Caco-2 (cell line): Measurements from ENCODE around the gene PHF12. TPM values are rescaled to one million over a fixed set of nuclear protein-coding genes. Genes with fewer than 3 reads are reported as not detected.

ENCODE experiments used
- BruUV-seq: library from RNA; stranded (reverse); fragments of 400-500 nt; replicated peaks from 2 replicates; lab custom pipeline; 2021; lab: Mats Ljungman, UMichigan
- CTCF ChIA-PET: fragments of 300-600 bp; sonication (Branson Sonifier 250); formaldehyde crosslinking; loops from one replicate; lab custom pipeline; 2022; ENCODE audit warnings: antibody characterized with exemption; lab: Charles Lee
- POLR2A ChIA-PET: fragments of 300-600 bp; sonication (Branson Sonifier 250); formaldehyde crosslinking; loops from one replicate; lab custom pipeline; 2022; ENCODE audit warnings: antibody characterized with exemption; lab: Charles Lee
- DNase-seq, 2 experiments: peaks; one replicate each; pipeline versions ENCODE4 v3.0.0 to v3.0.0-alpha.2; 2020 to 2022
- H3K27me3 ChIP-seq: replicated peaks from 2 replicates; pipeline ENCODE4 v1.6.0; 2011; ENCODE audit warnings: low read length; ENCODE audit not compliant: control insufficient read depth, insufficient read depth
- H3K36me3 ChIP-seq: 2 replicates; pipeline ENCODE4 v1.5.1; 2011; ENCODE audit warnings: low read length; ENCODE audit not compliant: control insufficient read depth, insufficient read depth
- H3K4me1 ChIP-seq: fragments of 250-450 bp; sonication (Bioruptor Pico); 2 replicates; pipeline ENCODE4 v1.5.1; 2020; ENCODE audit warnings: mild to moderate bottlenecking
- H3K4me3 ChIP-seq: 2 replicates; pipeline ENCODE4 v1.5.1; 2011; ENCODE audit warnings: low read depth, mild to moderate bottlenecking, control low read depth, low read length
- H3K9me3 ChIP-seq: fragments of 250-450 bp; sonication (Bioruptor Pico); 2 replicates; pipeline ENCODE4 v1.5.1; 2020; ENCODE audit warnings: mild to moderate bottlenecking, moderate library complexity
- H3K27ac Mint-ChIP-seq: one replicate; pipeline ENCODE4 v1.8.0; 2022; ENCODE audit warnings: mixed read lengths; ENCODE audit not compliant: unreplicated experiment
- H3K27me3 Mint-ChIP-seq: one replicate; pipeline ENCODE4 v1.8.0; 2022; ENCODE audit warnings: mixed read lengths; ENCODE audit not compliant: insufficient read depth, unreplicated experiment
- H3K36me3 Mint-ChIP-seq: one replicate; pipeline ENCODE4 v1.8.0; 2022; ENCODE audit warnings: mild to moderate bottlenecking, mixed read lengths; ENCODE audit not compliant: insufficient read depth, unreplicated experiment
- H3K4me1 Mint-ChIP-seq: one replicate; pipeline ENCODE4 v1.8.0; 2022; ENCODE audit warnings: low read depth, mixed read lengths; ENCODE audit not compliant: unreplicated experiment
- H3K4me3 Mint-ChIP-seq: one replicate; pipeline ENCODE4 v1.8.0; 2022; ENCODE audit warnings: mild to moderate bottlenecking, moderate library complexity, mixed read lengths; ENCODE audit not compliant: unreplicated experiment
- H3K9me3 Mint-ChIP-seq: one replicate; pipeline ENCODE4 v1.8.0; 2022; ENCODE audit warnings: mixed read lengths; ENCODE audit not compliant: unreplicated experiment
- intact Hi-C: fragments of 100-400 bp; cut with micrococcal nuclease; formaldehyde crosslinking; loops from one replicate; pipeline ENCODE4 v1.10.0; 2022; ENCODE audit not compliant: unreplicated experiment
- total RNA-seq: library from RNA; stranded (reverse); gene quantifications from 2 replicates; pipeline ENCODE4 v1.2.3, GENCODE V29; 2022
- TF ChIP-seq, protein P1 (sequence below), 2 experiments: fragments of 200-600 bp in 1 of 2; IDR thresholded peaks; 1 replicate in 1 of 2; 2 replicates in 1 of 2; pipeline versions ENCODE4 v1.5.1 to v1.8.0; 2011 to 2022; ENCODE audit warnings: antibody characterized with exemption in 1 of 2, control low read depth in 1 of 2, inconsistent platforms in 1 of 2, low read depth in 1 of 2, low read length in 1 of 2, mild to moderate bottlenecking in 1 of 2, moderate library complexity in 1 of 2; ENCODE audit not compliant: insufficient read depth in 1 of 2, severe bottlenecking in 1 of 2, unreplicated experiment in 1 of 2

PHF12 gene
- total RNA-seq, 1 experiment from 2014 or later: 49.9 TPM

DNA sequence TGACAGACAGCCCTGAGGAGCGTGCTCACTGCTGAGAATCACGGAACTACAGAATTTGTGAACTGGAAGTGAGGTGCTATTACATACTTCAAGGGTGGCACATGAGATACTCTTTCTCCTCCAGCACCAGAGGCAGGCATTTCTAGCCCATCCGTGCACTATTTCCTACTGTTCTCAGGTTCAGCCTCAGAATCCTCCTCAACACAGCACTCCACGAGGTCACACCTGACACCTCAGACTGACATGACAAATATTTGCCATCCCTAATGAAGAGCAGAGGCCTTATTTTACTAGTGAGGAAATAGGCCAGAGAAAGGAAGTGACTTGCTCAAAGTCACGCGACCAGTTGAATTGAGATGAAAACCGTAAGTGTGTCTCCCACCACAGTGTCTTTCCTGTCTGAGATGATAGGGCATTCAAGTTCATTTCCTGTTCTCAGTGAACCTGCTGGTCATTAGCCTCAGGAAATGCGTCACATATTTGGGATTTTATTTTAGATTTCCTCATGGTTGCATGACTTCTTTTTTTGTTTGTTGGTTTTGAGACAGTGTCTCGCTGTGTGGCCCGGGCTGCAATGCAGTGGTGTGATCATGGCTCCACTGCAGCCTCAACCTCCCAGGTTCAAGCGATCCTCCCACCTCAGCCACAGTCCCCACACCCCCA lies 30.9 kb upstream of the PHF12 start:
- peaks cover 9% of the 10 kb centered on the region for H3K27me3 Mint-ChIP-seq

DNA sequence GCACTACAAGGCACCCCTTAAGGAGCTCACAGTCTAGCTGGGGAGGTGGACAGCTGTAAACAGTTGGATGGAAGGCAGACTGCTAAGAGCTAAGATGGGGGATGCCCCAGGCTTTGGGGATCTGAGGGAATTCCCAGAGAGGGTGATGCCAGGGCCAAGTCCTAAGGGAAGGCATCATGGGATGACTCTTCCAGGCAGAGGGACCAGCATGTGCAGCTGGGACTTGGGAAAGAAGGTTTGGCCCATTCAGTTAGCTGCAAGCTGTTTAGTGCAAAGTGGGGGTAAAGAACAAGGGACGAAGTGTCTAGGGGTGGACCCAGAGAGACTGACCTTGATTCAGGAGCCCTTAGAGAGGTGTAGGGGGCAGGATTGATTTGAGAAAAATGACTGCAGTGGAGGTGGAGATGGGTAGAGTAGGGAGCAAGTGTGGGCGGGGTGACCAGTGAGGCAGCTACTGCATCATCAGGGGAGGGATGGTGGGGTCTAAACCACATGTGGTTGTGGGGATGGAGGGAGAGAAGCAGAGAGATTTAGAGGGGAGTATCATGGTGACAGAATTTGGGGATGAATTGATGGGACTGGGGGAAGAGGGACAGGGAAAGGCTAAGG lies 27.1 kb upstream of the PHF12 start:
- Histone ChIP-seq H3K36me3 (no peaks in the 10 kb centered on the region), H3K4me1 (no peaks in the 10 kb centered on the region), H3K4me3 (no peak overlapping the region), H3K9me3 (no peaks in the 10 kb centered on the region), H3K27me3 (no peaks in the 10 kb centered on the region; the same call in 1 of the 2 replicates)
- intact Hi-C loops: no loop called here
- ChIA-PET CTCF (interaction anchor here (0.6 to 1.2 kb wide), 2 partner anchors 13 to 133 kb away, joined by 4 read pairs; no protein-coding TSS in a partner anchor), POLR2A (interaction anchor here (0.6 kb wide), 1 partner anchor 13 kb away, joined by 3 read pairs; no protein-coding TSS in a partner anchor)
- H3K27me3 Mint-ChIP-seq: peaks cover 9% of the 10 kb centered on the region
- H3K9me3 Mint-ChIP-seq: no peaks in the 10 kb centered on the region
- BruUV-seq: no TSS peak
- H3K4me3 Mint-ChIP-seq: no peak overlapping the region
- no peak overlapping the region for H3K27ac Mint-ChIP-seq
- TF ChIP-seq, protein P1, sequence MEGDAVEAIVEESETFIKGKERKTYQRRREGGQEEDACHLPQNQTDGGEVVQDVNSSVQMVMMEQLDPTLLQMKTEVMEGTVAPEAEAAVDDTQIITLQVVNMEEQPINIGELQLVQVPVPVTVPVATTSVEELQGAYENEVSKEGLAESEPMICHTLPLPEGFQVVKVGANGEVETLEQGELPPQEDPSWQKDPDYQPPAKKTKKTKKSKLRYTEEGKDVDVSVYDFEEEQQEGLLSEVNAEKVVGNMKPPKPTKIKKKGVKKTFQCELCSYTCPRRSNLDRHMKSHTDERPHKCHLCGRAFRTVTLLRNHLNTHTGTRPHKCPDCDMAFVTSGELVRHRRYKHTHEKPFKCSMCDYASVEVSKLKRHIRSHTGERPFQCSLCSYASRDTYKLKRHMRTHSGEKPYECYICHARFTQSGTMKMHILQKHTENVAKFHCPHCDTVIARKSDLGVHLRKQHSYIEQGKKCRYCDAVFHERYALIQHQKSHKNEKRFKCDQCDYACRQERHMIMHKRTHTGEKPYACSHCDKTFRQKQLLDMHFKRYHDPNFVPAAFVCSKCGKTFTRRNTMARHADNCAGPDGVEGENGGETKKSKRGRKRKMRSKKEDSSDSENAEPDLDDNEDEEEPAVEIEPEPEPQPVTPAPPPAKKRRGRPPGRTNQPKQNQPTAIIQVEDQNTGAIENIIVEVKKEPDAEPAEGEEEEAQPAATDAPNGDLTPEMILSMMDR (IDR thresholded peaks at IDR 0.05; ENCODE audit: insufficient read depth in 1 of 2, low read depth in 1 of 2, low read length in 1 of 2, severe bottlenecking in 1 of 2, unreplicated experiment in 1 of 2): no peak
- H3K4me1 Mint-ChIP-seq: no peaks in the 10 kb centered on the region
- no peaks in the 10 kb centered on the region for H3K36me3 Mint-ChIP-seq
- no peak for DNase-seq

More for the DNA sequence above, 30.9 kb upstream of the PHF12 start:
- Mint-ChIP-seq H3K4me1 (no peaks in the 10 kb centered on the region), H3K27ac (no peak overlapping the region), H3K4me3 (no peak overlapping the region), H3K9me3 (no peaks in the 10 kb centered on the region), H3K36me3 (no peaks in the 10 kb centered on the region)
- no peaks in the 10 kb centered on the region; the same call in 1 of the 2 replicates for H3K27me3 ChIP-seq
- POLR2A ChIA-PET: no interaction called here
- no peaks in the 10 kb centered on the region for H3K9me3 ChIP-seq
- DNase-seq: no peak
- TF ChIP-seq, protein P1 (IDR thresholded peaks at IDR 0.05; ENCODE audit: insufficient read depth in 1 of 2, low read depth in 1 of 2, low read length in 1 of 2, severe bottlenecking in 1 of 2, unreplicated experiment in 1 of 2): no peak
- intact Hi-C loops: loop anchor here (10.0 kb wide), 1 partner anchor 263 kb away; the partner anchor contains the start of gene CRYBA1
- H3K4me1 ChIP-seq: no peaks in the 10 kb centered on the region
- CTCF ChIA-PET: interaction anchor here (1.4 kb wide), 1 partner anchor 135 kb away, joined by 4 read pairs; no protein-coding TSS in a partner anchor
- H3K4me3 ChIP-seq: no peak overlapping the region
- no peaks in the 10 kb centered on the region for H3K36me3 ChIP-seq
- BruUV-seq: no TSS peak

DNA sequence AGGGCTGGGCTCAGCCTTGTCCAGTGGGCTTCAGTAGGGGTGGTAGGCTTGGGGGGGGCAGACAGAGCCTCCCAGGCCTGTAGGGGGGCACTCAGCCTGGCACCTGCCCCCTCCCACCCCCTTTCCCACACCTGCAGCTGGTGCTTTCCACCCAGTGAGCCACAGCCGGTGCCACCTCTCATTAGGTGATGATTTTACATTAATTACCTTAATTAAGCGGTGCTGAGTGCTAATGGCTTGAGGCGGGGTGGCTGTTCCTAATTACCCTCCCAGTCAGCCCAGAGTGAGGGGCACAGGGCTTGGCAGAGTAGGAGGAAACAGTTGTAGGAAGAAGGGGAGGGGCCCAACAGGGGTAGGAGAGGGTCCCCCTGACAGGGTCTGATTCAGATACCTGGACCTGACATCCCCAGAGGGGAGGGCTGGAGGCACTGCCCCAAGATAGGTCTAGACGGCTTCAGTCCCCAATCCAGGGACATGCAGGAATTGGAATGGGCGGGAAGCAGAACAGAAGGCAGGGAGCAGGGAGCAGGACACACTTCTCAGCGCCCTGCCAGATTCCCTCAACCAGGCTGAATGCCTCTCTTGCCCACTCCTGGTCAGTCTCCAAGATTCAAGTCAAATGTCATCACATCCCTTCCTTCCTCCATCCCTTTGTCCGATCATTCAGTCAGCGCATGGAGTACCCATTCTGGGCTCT lies 26.5 kb upstream of the PHF12 start:
- no TSS peak for BruUV-seq
- Histone ChIP-seq H3K4me3 (no peak overlapping the region), H3K4me1 (no peaks in the 10 kb centered on the region), H3K36me3 (no peaks in the 10 kb centered on the region), H3K27me3 (no peaks in the 10 kb centered on the region; the same call in 1 of the 2 replicates), H3K9me3 (no peaks in the 10 kb centered on the region)
- Mint-ChIP-seq H3K36me3 (no peaks in the 10 kb centered on the region), H3K27ac (no peak overlapping the region), H3K9me3 (no peaks in the 10 kb centered on the region), H3K4me3 (no peak overlapping the region), H3K27me3 (peaks cover 9% of the 10 kb centered on the region), H3K4me1 (peaks cover under 1% of the 10 kb centered on the region)
- ChIA-PET CTCF (interaction anchor here (0.6 to 1.2 kb wide), 2 partner anchors 12 to 134 kb away, joined by 4 read pairs; no protein-coding TSS in a partner anchor), POLR2A (interaction anchor here (0.6 kb wide), 1 partner anchor 12 kb away, joined by 3 read pairs; no protein-coding TSS in a partner anchor)
- TF ChIP-seq, protein P1 (IDR thresholded peaks at IDR 0.05; ENCODE audit: insufficient read depth in 1 of 2, low read depth in 1 of 2, low read length in 1 of 2, severe bottlenecking in 1 of 2, unreplicated experiment in 1 of 2): no peak
- intact Hi-C loops: no loop called here
- no peak for DNase-seq
